GM23338 (cell line): ENCODE results near the gene TSC22D2. TPM values are rescaled to one million over a fixed set of nuclear protein-coding genes. Genes with fewer than 3 reads are reported as not detected.
A peak's percentile ranks its signal among the peaks of the same experiment; 100 is the strongest.

ENCODE experiments used
- ATAC-seq: fragments of 200-7000 bp; cut with Tn5 transposase; 3 replicates; pipeline ENCODE4 v1.9.1; 2020
- DNase-seq: peaks from one replicate; pipeline ENCODE4 v3.0.0-alpha.2; 2015; ENCODE audit warnings: low spot score
- H2AFZ ChIP-seq: fragments of 200-600 bp; sonication (generic); 2 replicates; pipeline ENCODE4 v1.8.0; 2016; ENCODE audit warnings: antibody characterized with exemption, mild to moderate bottlenecking, moderate library complexity
- H3F3A ChIP-seq: fragments of 200-600 bp; sonication (generic); replicated peaks from 2 replicates; pipeline ENCODE4 v1.8.0; 2017; ENCODE audit warnings: antibody characterized with exemption, mixed run types, low read depth
- H3K27ac ChIP-seq: fragments of 200-600 bp; sonication (generic); 2 replicates; pipeline ENCODE4 v1.6.1; 2016; ENCODE audit warnings: low read depth
- H3K27me3 ChIP-seq: fragments of 200-600 bp; sonication (generic); 2 replicates; pipeline ENCODE4 v1.8.0; 2016; ENCODE audit warnings: mild to moderate bottlenecking, mixed run types, moderate library complexity; ENCODE audit not compliant: insufficient read depth
- H3K36me3 ChIP-seq: fragments of 200-600 bp; sonication (generic); 2 replicates; pipeline ENCODE4 v1.8.0; 2016; ENCODE audit warnings: mild to moderate bottlenecking; ENCODE audit not compliant: insufficient read depth
- H3K4me1 ChIP-seq: fragments of 200-600 bp; sonication (generic); 2 replicates; pipeline ENCODE4 v1.8.0; 2016; ENCODE audit warnings: mild to moderate bottlenecking, moderate library complexity; ENCODE audit not compliant: insufficient read depth
- H3K4me2 ChIP-seq: fragments of 200-600 bp; sonication (generic); 2 replicates; pipeline ENCODE4 v1.7.1; 2017; ENCODE audit warnings: mixed run types
- H3K4me3 ChIP-seq: fragments of 200-600 bp; sonication (generic); 2 replicates; pipeline ENCODE4 v1.6.1; 2016; ENCODE audit warnings: mixed run types
- H3K79me2 ChIP-seq: fragments of 200-600 bp; sonication (generic); replicated peaks from 2 replicates; pipeline ENCODE4 v1.8.0; 2017; ENCODE audit warnings: mild to moderate bottlenecking; ENCODE audit not compliant: insufficient read depth
- H3K9me2 ChIP-seq: fragments of 200-600 bp; sonication (generic); 2 replicates; pipeline ENCODE4 v1.8.0; 2017; ENCODE audit not compliant: insufficient read depth
- H4K20me1 ChIP-seq: fragments of 200-600 bp; sonication (generic); replicated peaks from 2 replicates; pipeline ENCODE4 v1.8.0; 2017; ENCODE audit warnings: mild to moderate bottlenecking; ENCODE audit not compliant: insufficient read depth
- H3K27ac Mint-ChIP-seq: 2 replicates; pipeline ENCODE4 v1.8.0; 2020; ENCODE audit warnings: inconsistent platforms, mild to moderate bottlenecking, moderate library complexity, mixed read lengths
- H3K27me3 Mint-ChIP-seq: 3 replicates; pipeline ENCODE4 v1.8.0; 2022; ENCODE audit warnings: low read depth, mild to moderate bottlenecking, moderate library complexity, mixed read lengths, inconsistent platforms; ENCODE audit not compliant: insufficient read depth, poor library complexity
- H3K36me3 Mint-ChIP-seq: 3 replicates; pipeline ENCODE4 v1.8.0; 2021; ENCODE audit warnings: low read depth, mild to moderate bottlenecking, inconsistent platforms, moderate library complexity, mixed read lengths
- H3K4me1 Mint-ChIP-seq: 3 replicates; pipeline ENCODE4 v1.8.0; 2020; ENCODE audit warnings: mild to moderate bottlenecking, inconsistent platforms, mixed read lengths
- H3K4me3 Mint-ChIP-seq: 3 replicates; pipeline ENCODE4 v1.8.0; 2021; ENCODE audit warnings: moderate library complexity, mild to moderate bottlenecking, inconsistent platforms, mixed read lengths
- H3K9me3 Mint-ChIP-seq: 3 replicates; pipeline ENCODE4 v1.8.0; 2020; ENCODE audit warnings: moderate library complexity, mild to moderate bottlenecking, inconsistent platforms, mixed read lengths
- EZH2phosphoT487 ChIP-seq: fragments of 200-600 bp; sonication (generic); IDR thresholded peaks from one replicate; pipeline ENCODE4 v1.8.1; 2018; ENCODE audit warnings: antibody characterized with exemption; ENCODE audit not compliant: unreplicated experiment
- REST ChIP-seq: IDR thresholded peaks from one replicate; pipeline ENCODE4 v1.6.1; 2018; ENCODE audit warnings: antibody characterized with exemption; ENCODE audit not compliant: unreplicated experiment
- STAT1 ChIP-seq: IDR thresholded peaks from one replicate; pipeline ENCODE4 v1.6.1; 2016; ENCODE audit warnings: antibody characterized with exemption; ENCODE audit not compliant: unreplicated experiment
- ZNF331 ChIP-seq: fragments of 250-450 bp; sonication (Bioruptor Pico); IDR thresholded peaks from 2 replicates; pipeline ENCODE4 v1.5.0; 2020; ENCODE audit warnings: low read depth, mild to moderate bottlenecking, moderate library complexity
- ZNF462 ChIP-seq: fragments of 250-450 bp; sonication (Bioruptor Pico); IDR thresholded peaks from 2 replicates; pipeline ENCODE4 v1.5.0; 2020; ENCODE audit warnings: mild to moderate bottlenecking, moderate library complexity
- polyA plus RNA-seq: library from polyadenylated mRNA; unstranded; fragments of >200 nt; fragmentation: Nextera tagmentation; extraction: Ambion mirVana; gene quantifications from 2 replicates; pipeline ENCODE4 v1.2.1, GENCODE V29; 2016
- total RNA-seq: library from RNA; depleted of rRNA; stranded (reverse); fragments of >200 nt; shearing (Covaris generic); gene quantifications from 2 replicates; pipeline ENCODE4 v1.2.3, GENCODE V29; 2014

TSC22D2 gene
- total and polyA plus RNA-seq, 2 experiments from 2014 or later = 18.6 to 34.2 TPM

GRCh38 chr3:150414959-150415358, 6.9 kb downstream of the TSC22D2 start (continued):
- no peak for TF ChIP-seq REST
- no peak for TF ChIP-seq EZH2phosphoT487

- Histone ChIP-seq H3K27ac (no peak overlapping the region), H4K20me1 (0 out of 2 replicates have a peak, but pooled peaks cover 9% of the 10 kb centered on the region), H2AFZ (no peak overlapping the region), H3K36me3 (no peaks in the 10 kb centered on the region), H3K79me2 (peaks cover 96% of the 10 kb centered on the region), H3K4me2 (no peak overlapping the region), H3K4me1 (peaks cover 2% of the 10 kb centered on the region), H3F3A (no peaks in the 10 kb centered on the region), H3K9me2 (no peaks in the 10 kb centered on the region), H3K4me3 (no peak overlapping the region), H3K27me3 (no peaks in the 10 kb centered on the region)
- ATAC-seq = no peak
- no peaks in the 10 kb centered on the region for H3K27me3 Mint-ChIP-seq
- no peaks in the 10 kb centered on the region for H3K36me3 Mint-ChIP-seq
- H3K27ac Mint-ChIP-seq = peak overlapping the region; percentile 24; the same call in 1 of the 2 replicates
- peaks cover 33% of the 10 kb centered on the region for H3K4me1 Mint-ChIP-seq
- no peak overlapping the region for H3K4me3 Mint-ChIP-seq
- DNase-seq = no peak
- no peak for TF ChIP-seq STAT1
- no peaks in the 10 kb centered on the region for H3K9me3 Mint-ChIP-seq
These were observed 11.2 kb downstream of the TSC22D2 start for GRCh38 chr3:150419076-150419868.

- no peak for DNase-seq
- no peak overlapping the region for H3K4me3 ChIP-seq
- H3K9me2 ChIP-seq = no peaks in the 10 kb centered on the region
- peaks cover 89% of the 10 kb centered on the region for H3K79me2 ChIP-seq
- H3K27me3 Mint-ChIP-seq = no peaks in the 10 kb centered on the region
- no peak overlapping the region for H2AFZ ChIP-seq
- H3K9me3 Mint-ChIP-seq = no peaks in the 10 kb centered on the region
- peaks cover 28% of the 10 kb centered on the region for H3K4me1 Mint-ChIP-seq
- H3K36me3 Mint-ChIP-seq = no peaks in the 10 kb centered on the region
- H3K27ac Mint-ChIP-seq = no peak overlapping the region
- no peak overlapping the region for H3K27ac ChIP-seq
- H3K36me3 ChIP-seq = no peaks in the 10 kb centered on the region
- H3K27me3 ChIP-seq = no peaks in the 10 kb centered on the region
- ATAC-seq = no peak
- no peaks in the 10 kb centered on the region for H3K4me1 ChIP-seq
- no peak overlapping the region for H3K4me3 Mint-ChIP-seq
- H4K20me1 ChIP-seq = 0 out of 2 replicates have a peak, but pooled peaks cover 9% of the 10 kb centered on the region
- no peak overlapping the region for H3K4me2 ChIP-seq
- no peaks in the 10 kb centered on the region for H3F3A ChIP-seq
- TF ChIP-seq REST = no peak
- no peak for TF ChIP-seq ZNF462
- no peak for TF ChIP-seq ZNF331 (CRISPR knock-in tag)
These were observed 11.9 kb downstream of the TSC22D2 start for GRCh38 chr3:150419959-150420358.
